Astrocyte (in vitro differentiated cells and primary cell): Measurements from ENCODE around the gene TTC7B.

Experiments
- EZH2 ChIP-seq: IDR thresholded peaks from 2 replicates; pipeline ENCODE4 v1.6.1; 2012; ENCODE audit warnings: mild to moderate bottlenecking, low read length, inconsistent platforms; ENCODE audit not compliant: insufficient read depth
- TF ChIP-seq, protein P1 (sequence below): IDR thresholded peaks from 2 replicates; pipeline ENCODE4 v1.5.1; 2011; ENCODE audit warnings: low read depth, mild to moderate bottlenecking, inconsistent platforms, low read length, moderate library complexity; ENCODE audit not compliant: insufficient read depth

DNA sequence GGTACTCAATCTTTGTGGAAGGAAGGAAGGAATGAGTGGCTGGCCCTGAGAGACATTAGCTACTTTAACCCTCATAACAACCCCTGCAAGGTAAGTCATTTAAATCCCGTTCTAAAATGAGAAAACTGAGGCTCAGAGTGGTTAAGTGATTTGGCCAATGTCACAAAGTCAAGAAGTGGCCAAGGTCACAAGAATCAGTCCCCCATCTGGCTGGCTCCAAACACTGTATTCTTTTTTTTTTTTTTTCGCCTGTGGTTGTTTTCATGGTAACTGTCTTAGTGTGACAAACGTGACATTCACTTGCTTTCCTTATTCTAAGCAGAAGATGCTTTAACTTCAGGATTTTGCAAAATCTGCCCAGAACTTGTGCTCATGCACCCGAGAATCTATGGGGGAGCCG, 2.8 kb downstream of the TTC7B start:
- TF ChIP-seq, protein P1, sequence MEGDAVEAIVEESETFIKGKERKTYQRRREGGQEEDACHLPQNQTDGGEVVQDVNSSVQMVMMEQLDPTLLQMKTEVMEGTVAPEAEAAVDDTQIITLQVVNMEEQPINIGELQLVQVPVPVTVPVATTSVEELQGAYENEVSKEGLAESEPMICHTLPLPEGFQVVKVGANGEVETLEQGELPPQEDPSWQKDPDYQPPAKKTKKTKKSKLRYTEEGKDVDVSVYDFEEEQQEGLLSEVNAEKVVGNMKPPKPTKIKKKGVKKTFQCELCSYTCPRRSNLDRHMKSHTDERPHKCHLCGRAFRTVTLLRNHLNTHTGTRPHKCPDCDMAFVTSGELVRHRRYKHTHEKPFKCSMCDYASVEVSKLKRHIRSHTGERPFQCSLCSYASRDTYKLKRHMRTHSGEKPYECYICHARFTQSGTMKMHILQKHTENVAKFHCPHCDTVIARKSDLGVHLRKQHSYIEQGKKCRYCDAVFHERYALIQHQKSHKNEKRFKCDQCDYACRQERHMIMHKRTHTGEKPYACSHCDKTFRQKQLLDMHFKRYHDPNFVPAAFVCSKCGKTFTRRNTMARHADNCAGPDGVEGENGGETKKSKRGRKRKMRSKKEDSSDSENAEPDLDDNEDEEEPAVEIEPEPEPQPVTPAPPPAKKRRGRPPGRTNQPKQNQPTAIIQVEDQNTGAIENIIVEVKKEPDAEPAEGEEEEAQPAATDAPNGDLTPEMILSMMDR: no peak
- no peak for TF ChIP-seq EZH2
